Measurements from ENCODE around the gene CRHR2.
"Not testable (repeated sequence)": the region's sequence is repeated elsewhere in the genome, so short reads cannot be mapped to it uniquely, and the experiment has no call there.

Gene CRHR2

DNA sequence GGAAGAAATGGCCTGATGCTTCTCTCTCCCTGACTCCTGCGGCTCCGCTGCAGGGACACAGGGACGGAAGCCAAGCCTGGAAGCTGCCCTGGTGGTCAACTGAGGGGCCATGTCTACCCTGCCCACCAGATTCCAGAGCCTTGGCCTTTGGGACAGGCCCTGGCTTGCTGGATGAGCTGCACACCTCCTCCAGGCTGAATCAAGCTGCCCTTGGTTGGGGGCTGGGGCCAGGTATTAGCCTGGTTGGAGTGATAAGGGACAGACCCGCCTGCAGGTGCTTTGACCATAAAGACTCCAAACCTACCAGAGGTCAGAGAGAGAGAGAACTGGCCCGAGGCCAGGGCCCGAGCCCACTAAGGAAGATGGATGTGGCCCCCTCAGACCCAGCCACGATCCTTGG lies 30.1 kb downstream of the CRHR2 start:
- DNase-seq = no peak

DNA sequence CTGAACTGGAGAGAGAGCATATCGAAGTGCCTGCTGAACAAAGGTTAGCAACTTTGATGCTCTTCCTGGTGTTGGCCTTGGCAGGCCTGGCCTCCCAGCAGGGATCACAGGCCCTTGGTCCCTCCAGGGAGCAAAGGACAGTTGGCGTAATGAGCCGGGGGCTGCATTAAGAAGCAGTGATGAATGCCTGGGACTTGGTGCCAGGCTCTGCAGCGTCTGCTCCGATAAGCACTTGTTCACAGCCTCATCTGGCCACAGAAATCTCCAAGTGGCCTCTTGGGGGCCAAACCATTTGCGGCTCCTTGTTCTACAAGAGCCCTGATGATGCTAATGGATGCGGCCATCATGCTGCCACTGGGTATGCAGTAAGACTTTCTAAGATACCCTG lies 31.8 kb downstream of the CRHR2 start:
- DNase-seq = no peak

DNA sequence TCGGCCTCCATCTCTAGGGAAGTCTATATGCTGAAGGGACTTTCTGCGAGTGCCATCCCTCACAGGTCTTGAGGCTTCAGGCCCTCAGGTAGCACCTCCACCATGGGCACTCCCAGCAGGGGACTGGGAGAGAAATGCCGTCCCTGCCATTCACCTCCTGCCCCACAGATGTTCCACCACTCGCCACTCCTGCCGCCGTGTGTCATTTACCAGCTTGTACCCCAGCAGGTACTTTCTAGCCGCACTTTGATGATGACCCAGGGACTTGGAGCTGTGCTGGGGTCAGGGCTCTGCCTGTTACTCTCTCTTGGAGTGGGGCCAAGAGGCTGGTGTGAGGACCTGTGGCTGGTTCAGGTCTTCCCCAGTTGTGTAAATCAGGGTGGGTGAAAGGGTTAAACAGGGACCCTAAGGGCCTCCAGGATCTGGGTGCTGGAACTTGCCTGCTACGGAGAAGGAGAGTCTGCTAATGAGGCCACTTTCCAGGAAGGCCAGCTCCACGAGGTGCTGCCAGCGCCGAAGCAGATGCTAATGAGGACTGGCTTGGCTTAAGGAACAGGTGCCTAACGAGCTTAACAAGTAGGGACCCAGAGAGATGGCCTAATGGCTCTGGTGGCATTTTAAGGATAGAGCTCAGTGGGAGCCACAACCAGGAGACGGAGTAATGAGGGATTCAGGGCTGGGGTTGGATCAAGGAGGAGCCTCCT lies 32.4 kb downstream of the CRHR2 start:
- no peak for DNase-seq

DNA sequence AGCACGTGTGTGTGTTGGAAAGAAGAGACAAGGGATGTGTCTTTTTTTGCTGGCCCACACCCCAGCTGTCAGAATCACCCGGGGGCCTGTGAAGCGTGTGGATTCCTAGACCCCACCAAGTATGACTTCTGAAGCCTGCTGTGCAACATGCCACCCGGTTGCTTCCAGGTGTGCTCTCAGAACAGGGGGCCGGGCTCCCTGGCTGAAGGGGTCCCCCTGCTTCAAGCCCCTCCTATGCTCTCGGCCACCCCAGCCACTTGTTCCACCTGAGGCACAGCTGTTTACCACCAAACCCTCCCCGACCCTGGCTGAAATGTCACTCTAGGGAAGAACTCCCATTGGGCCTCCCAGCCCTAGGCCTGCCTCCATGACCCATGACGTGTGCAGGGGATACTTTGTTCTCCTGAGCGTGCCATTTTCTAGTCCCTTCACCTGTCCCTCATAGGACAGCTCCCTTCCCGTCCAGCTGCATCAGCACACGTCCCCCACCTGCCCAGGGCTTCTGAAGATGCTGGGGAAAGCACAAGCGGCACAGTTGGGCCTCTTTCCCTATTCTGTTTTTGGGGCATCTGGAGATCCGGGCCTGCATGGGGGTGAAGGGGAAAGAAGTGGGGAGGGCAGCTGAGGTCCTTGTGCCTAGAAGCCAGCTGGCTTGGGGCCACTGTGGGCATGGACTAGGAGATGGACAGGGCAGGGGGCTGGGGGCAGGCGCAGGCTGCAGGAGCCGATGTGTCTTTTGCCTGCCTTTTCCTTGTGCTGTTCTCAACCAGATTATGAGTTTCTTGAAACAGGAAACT lies 33.3 kb downstream of the CRHR2 start:
- no peak for DNase-seq

DNA sequence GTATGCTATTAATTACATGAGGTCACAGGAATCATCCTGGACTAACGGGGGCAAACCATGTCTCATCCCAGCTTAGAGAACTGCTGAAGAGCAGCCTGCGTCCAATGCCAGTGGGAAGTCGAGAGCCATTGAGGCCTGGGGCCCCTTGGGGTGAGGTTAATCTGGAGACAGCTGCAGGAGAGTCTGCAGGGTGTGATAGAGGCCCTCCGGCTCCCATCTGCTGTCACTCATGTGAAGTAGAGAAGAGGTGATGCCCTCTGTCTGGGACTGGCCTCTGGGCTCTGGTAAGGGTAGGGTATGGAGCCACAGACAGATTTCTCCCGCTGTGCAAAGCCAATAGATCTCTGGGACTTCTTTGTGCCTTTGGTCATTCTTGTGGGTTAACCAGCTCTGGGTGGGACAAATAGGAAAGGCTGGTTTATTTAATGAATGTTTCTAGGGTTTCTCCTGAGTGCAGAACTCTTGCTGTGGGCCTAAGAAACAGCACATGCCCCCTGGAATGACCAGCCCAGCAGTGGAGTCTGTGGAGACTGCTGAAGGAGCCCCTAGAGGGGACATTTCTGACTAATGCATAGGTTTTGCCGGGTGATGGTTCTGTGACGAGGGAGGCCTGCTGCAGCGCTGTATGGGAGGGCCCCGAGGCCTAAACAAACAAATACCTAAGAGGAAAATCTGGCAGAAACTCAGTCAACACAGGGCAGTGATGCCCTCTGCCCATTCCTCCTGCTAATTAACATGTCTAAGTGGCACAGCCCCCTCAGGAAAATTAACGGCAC lies 34.5 kb downstream of the CRHR2 start:
- no peak for DNase-seq

DNA sequence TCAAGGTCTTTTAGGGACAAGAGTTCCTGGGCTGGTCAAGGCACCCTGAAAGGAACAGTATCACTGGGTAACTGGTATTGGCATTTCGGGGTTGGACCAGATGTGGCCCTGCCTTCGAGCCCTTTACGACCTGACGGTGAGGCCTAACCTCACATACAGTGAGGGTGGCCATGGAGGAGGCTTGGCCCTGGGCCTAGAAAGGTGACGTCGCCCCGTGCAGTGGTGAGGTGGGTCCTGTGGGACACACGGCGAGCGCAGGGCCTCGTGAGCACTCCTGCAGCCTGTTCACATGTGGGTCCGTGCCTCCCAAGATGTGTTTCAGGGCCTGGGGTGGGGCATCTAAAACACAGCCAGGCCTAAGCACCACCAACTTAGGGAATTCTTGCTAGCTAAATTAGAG lies 36.1 kb downstream of the CRHR2 start:
- no peak for DNase-seq

DNA sequence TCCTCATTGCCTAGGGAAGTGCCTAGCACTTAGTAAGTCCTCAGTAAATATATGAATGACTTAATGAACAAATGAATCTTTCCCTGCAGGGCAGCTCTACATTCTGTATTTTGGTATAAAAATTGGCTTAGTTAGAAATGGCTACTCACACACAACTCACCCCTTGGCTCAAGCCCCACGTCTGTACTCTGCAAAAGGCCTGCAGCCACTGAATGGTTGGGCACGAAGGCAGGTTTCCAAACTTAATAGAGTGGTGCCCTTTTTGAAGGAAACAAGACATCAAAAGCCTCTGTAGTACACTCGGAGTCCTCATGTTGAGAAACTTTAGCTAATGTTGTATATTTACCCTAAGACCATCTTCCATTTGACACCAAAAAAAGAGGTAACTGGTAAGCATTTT lies 36.6 kb downstream of the CRHR2 start:
- DNase-seq = no peak

DNA sequence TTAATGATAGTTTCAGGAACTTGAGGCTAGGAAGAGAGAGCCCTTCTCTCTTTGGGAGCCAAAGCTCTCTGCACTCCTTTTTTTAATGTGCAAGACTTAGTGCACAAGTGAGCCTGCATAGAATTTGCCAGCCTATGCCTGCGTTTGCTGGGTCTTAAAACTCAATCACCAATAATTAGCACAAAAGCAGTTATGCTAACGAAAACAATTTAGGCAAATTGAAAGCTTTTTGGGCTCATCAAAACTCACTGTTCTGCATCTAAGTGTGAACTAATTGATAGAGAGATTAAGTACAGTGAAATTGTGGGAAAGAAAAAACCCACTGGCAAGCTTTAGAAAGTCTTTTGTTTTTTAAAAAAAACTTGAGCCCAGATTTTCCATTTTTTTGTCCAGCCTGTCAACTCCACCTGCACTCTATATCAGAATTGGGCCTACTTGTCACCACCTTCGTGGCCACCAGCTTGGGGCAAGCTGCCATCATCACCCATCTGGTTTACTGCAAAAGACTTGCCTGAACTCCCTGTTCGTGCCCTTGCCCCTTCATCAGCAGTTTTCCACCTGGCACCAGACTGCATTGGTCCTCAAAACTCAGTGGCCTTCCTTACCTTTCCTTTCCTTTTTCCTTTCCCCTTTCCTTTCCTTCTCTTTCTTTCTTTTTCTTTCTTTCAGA lies 37.8 kb downstream of the CRHR2 start:
- DNase-seq = no peak

DNA sequence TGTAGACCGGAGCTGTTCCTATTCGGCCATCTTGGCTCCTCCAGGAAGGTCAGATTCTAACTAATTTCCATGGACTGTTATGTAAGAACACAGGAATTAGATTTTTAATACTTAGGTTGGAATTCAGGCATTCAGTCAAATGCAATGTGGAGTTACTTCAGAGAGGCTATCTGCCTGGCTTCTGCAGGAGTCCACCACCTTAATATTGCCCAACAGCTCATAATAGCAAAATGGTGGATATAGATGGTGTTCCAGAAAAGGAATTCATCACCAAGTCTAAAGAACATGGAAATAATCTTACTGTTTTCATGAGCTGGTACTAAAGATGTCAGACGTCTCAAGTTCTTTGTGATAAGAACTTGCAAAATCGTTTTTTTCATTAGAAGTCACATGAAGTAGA lies 39.5 kb downstream of the CRHR2 start:
- no peak for DNase-seq

DNA sequence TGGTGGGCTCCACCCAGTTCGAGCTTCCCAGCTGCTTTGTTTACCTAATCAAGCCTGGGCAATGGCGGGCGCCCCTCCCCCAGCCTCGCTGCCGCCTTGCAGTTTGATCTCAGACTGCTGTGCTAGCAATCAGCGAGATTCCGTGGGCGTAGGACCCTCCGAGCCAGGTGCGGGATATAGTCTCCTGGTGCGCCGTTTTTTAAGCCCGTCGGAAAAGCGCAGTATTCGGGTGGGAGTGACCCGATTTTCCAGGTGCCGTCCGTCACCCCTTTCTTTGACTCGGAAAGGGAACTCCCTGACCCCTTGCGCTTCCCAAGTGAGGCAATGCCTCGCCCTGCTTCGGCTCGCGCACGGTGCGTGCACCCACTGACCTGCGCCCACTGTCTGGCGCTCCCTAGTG lies 39.9 kb downstream of the CRHR2 start:
- not testable (repeated sequence) for DNase-seq

DNA sequence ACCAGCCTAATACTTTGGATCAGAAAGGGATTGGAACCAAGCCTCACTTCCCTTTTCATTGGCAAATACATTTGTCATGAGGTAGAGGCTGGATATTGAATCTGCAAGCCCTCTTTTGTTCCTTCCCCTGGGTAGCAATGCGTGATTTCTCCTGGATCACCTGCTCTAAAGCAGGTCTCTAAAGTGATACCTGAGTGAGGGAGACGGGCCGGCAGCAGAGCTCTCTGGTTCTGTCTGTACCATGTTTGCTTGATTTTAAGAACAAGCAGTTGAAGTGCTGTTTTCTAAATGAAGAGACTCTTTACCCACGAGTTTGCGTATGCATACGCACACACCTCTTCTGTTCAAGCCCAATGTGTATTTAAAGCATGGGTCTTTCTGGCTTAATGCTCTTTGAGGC lies 46.5 kb downstream of the CRHR2 start:
- DNase-seq = no peak

DNA sequence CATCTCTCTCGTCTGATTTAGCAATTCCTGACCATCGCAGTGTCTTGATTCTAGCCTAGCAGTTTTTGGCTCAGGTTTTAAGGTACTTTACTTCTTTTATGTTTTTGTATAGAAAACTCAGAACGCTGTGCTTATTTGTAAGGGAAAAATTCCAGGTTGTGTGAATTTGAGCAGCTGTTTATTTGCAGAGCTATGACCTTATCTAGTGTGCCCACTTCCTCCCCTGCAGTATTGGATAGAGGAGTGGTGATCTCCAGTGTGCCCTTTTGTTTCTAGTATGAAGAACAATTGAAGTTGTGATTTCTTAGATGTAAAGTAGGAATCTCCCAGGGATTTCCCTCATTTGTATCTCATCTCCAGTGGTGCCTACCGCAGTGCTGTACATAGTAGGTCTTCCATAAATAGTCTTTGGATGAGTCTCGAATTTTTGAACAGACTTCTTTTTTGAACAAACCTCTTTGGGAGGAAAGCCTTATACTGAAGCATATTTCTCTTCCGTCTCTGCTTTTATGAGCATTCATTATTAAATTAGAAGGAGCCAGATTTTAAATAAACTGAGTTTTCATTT lies 47.5 kb downstream of the CRHR2 start:
- DNase-seq = no peak

DNA sequence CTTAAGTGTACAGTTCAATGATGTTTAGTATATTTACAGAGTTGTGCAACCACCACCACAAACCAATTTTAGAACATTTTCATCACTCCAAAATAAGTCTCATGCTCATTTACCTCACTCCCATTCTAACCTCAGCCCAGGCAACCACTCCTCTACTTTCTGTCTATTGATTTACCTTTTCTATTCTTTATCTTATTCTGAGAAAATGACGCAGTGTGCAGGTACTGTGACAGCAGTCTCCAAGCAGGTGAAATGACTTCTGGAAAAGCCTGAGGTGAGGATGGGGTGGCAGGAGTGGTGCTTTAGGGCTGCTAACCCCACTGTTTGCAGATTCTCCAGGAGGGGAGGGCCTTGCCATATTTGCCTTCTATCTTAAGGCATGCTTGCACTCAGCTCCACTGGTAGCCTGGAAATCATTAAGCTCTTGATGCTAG lies 48.0 kb downstream of the CRHR2 start:
- DNase-seq = no peak

DNA sequence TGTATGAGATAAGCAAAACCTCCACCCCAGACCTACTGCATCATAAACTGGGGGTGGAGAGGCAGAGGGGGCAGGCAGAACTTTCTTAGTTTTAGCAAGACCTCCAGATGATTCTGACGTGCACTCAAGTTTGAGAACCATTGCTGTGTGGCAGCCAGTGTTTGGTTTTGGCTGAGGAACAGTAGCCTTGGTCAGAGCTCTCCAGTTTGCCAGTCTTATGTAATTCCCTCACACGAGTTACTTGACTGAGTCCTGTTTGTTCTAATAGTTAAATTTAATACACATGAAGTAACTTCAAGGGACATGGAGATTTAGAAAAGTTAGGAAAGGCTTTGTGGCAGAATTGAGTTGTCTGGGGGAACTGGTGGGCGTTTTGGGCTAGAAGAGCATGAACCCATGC lies 49.0 kb downstream of the CRHR2 start:
- no peak for DNase-seq

DNA sequence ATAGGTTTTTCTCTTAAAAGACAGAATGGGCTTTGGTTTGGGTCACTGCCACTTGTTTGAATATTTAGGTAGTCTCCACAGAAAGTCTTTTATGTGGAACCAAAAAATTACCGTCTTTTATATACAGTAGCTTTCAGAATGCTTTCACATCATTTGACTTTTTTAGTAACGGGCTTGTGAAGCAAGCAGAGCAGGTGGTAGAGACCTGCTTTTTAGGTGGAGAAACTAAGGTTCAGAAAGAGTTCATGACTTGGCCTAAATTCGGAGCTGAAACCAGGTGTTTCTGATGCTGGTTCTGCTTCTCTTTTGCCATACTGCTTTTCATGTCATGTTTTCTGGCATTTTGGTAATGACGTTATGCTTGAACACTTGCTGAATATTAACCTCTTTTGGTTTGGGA lies 51.3 kb downstream of the CRHR2 start:
- DNase-seq = no peak

DNA sequence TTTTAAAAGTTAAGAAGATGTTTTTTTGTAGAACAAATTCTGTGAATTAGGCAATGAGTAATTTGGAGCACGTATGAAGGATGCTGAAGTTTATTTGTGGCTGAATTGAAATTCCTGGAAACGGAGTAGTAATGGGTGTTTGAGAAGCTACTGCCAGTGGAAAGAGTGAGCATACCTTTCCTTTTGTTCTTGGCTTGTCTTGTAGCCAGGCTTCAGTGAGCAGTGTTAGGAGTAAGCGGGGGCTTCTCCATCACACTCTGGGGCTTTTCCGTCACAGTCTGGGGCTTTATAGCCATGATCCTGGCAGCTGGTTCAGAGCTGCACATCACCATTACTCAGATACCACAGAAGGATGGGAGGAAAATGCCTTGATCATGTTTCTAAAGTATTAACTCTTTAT lies 55.2 kb downstream of the CRHR2 start:
- no peak for DNase-seq

DNA sequence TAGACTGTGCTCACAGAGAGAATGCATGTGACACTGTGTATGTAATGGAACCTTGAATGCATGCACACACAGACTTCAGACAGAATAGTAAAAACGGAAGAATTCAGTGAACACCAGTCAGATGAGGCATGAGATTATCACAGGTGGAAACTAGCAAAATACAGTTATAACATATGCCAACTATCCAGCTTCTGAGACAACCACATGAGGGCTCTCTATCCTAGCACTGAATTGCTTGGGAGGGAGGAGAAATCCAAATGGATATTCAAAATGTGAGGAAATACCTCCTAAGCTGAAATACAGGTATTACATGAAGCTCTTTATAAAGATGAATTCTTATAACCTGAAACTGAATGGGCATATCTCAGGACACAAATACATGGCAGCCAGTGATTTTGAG lies 57.0 kb downstream of the CRHR2 start:
- DNase-seq = no peak

DNA sequence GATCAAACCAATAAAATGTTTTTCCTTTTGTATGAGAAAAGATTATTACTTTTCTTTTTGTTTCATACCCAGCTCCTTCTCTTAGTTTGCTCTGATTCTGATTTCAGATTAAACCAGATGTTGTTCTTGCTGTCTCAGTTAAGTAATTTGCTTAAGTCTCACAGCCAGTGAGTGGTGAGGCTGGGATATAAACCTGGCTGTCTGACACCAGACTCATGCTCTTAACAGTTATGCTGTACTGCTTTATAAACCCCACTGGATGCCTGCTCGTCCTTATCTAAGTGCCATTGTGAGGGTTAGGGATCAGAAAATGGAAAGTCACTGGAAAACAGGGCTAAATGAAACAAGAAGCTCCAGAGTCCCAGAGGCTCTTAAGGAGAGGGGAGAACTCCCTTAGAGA lies 63.3 kb downstream of the CRHR2 start:
- no peak for DNase-seq

DNA sequence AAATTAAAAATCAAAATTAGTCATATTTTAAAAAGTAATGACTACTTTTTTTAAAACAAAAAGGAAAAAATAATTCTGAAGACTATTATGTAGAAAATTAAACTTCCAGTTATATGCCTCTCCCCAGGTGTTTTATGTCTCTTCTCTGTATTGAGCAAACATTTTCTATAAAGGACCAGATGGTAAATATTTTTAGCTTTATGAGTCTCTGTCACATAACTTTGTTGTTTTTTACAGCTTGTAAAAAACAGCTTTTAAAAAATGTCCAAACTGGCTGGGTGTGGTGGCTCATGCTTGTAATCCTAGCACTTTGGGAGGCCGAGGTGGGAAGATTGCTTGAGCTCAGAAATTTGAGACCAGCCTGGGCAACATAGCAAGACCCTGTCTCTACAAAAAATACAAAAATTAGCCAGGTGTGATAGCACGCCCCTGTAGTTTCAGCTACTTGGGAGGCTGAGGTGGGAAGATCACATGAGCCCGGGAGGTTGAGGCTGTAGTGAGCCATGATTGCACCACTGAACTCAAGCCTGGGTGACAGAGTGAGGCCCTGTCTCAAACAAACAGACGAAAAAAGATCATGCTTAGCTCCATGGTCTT lies 64.1 kb downstream of the CRHR2 start:
- no peak for DNase-seq

DNA sequence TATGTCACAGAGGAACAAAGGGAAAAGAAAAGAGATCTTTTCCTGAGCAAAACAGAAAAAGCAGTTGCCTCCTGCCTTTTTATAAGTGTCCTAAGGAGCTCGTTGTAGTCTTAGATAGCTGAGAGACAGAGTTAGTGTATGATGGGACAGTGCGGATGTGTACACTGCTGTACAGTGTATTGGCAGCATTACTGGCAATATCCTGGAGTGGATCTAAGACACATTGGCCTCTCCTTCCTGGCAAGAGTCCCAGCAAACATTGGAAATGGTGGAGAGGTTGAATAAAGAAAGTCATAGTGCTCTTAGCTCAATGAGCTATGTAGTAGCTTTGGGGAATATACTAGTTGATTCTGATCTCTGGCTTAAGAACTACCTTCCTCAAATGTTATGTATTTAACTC lies 64.9 kb downstream of the CRHR2 start:
- DNase-seq = no peak

DNA sequence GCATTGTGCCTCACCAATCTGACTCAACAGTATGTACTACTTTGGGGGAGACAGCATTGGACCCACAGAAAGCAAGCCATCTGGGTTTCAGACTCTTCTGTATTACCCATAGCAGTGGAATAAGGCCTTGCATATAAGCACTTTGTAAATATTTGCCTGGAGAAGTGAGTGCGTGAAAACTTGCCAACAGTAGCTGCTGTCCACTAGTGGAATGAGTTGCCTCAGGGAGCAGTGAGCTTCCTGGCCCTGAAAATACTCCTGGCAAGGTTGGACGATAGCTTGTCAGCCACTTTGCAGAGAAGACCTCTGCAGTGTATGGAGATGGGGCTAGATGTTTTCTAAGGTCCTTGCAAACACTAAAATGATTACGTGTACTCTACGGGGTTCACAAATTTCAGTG lies 65.9 kb downstream of the CRHR2 start:
- no peak for DNase-seq

Measured in activated CD4-positive, alpha-beta T cell treated with anti-CD3 and anti-CD28 coated beads for 1 hour (primary cell).